MM.1S (cell line): ENCODE data around the gene MID1.

Experiments used
- DNase-seq: peaks from one replicate; pipeline ENCODE4 v3.0.0-alpha.2; 2015
- H2AFZ ChIP-seq: fragments of 300-600 bp; sonication (generic); 2 replicates; pipeline ENCODE4 v1.6.0; 2016; ENCODE audit warnings: antibody characterized with exemption, low read length
- H3F3A ChIP-seq: fragments of 300-600 bp; sonication (generic); 2 replicates; pipeline ENCODE4 v1.6.1; 2016; ENCODE audit warnings: mild to moderate bottlenecking, antibody characterized with exemption, low read length, moderate library complexity, mixed read lengths; ENCODE audit not compliant: insufficient read depth
- H3K27ac ChIP-seq: fragments of 300-600 bp; sonication (generic); 2 replicates; pipeline ENCODE4 v1.5.1; 2016; ENCODE audit warnings: mild to moderate bottlenecking, low read length
- H3K27me3 ChIP-seq: fragments of 300-600 bp; sonication (generic); replicated peaks from 2 replicates; pipeline ENCODE4 v1.6.0; 2016; ENCODE audit warnings: low read length; ENCODE audit not compliant: insufficient read depth
- H3K36me3 ChIP-seq: fragments of 300-600 bp; sonication (generic); replicated peaks from 2 replicates; pipeline ENCODE4 v1.6.1; 2016; ENCODE audit warnings: mild to moderate bottlenecking, low read length, mixed read lengths; ENCODE audit not compliant: insufficient read depth
- H3K4me1 ChIP-seq: fragments of 300-600 bp; sonication (generic); 2 replicates; pipeline ENCODE4 v1.6.1; 2016; ENCODE audit warnings: low read length, mixed read lengths
- H3K4me2 ChIP-seq: fragments of 300-600 bp; sonication (generic); 2 replicates; pipeline ENCODE4 v1.6.0; 2016; ENCODE audit warnings: low read depth, low read length
- H3K4me3 ChIP-seq: fragments of 300-600 bp; sonication (generic); 2 replicates; pipeline ENCODE4 v1.5.1; 2016; ENCODE audit warnings: low read length, mixed read lengths
- H3K79me2 ChIP-seq: fragments of 300-600 bp; sonication (generic); 2 replicates; pipeline ENCODE4 v1.6.1; 2016; ENCODE audit warnings: mixed run types, low read length, mixed read lengths
- H3K9ac ChIP-seq: fragments of 300-600 bp; sonication (generic); 2 replicates; pipeline ENCODE4 v1.6.1; 2016; ENCODE audit warnings: low read length, mixed read lengths
- H3K9me2 ChIP-seq: fragments of 300-600 bp; sonication (generic); replicated peaks from 2 replicates; pipeline ENCODE4 v1.6.1; 2016; ENCODE audit warnings: mild to moderate bottlenecking, low read length, mixed read lengths; ENCODE audit not compliant: insufficient read depth
- H3K9me3 ChIP-seq: fragments of 300-600 bp; sonication (generic); replicated peaks from 2 replicates; pipeline ENCODE4 v1.6.1; 2016; ENCODE audit warnings: mild to moderate bottlenecking, low read length, mixed read lengths; ENCODE audit not compliant: insufficient read depth
- H4K20me1 ChIP-seq: fragments of 300-600 bp; sonication (generic); 2 replicates; pipeline ENCODE4 v1.6.1; 2016; ENCODE audit warnings: mild to moderate bottlenecking, low read length, moderate library complexity, mixed read lengths; ENCODE audit not compliant: insufficient read depth
- EZH2 ChIP-seq: fragments of 300-600 bp; sonication (generic); optimal IDR thresholded peaks from 2 replicates; pipeline ENCODE3; 2017; ENCODE audit warnings: low read depth, mild to moderate bottlenecking, antibody characterized with exemption, low read length, mixed read lengths
- EZH2phosphoT487 ChIP-seq: fragments of 300-600 bp; sonication (generic); IDR thresholded peaks from 2 replicates; pipeline ENCODE4 v1.6.1; 2018; ENCODE audit warnings: antibody characterized with exemption, low read length
- TF ChIP-seq, protein P1 (sequence below): fragments of 300-600 bp; sonication (generic); IDR thresholded peaks from 2 replicates; pipeline ENCODE4 v1.5.1; 2016; ENCODE audit warnings: antibody characterized with exemption, low read length, mixed read lengths

Gene MID1

DNA sequence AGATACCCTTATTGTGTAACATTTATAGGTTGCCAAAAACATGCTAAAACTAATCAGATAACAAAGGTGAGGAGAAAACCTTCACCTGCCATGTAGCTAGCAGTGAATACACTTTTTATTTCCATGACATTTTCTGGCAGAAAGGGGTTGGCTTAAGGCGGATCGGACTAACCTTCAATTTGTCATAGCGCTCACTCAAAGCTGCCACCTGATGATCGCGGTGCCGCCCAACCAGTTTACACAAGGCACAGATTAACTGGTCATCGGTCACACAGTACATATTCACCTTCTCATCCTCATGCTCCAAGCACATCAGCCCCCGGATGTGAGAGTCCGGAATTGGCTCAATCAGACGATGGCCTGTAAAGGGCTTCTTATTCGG is 53.7 kb downstream of the MID1 start:
- Histone ChIP-seq H3K4me2 (no peak overlapping the region), H3K27ac (no peak overlapping the region)

DNA sequence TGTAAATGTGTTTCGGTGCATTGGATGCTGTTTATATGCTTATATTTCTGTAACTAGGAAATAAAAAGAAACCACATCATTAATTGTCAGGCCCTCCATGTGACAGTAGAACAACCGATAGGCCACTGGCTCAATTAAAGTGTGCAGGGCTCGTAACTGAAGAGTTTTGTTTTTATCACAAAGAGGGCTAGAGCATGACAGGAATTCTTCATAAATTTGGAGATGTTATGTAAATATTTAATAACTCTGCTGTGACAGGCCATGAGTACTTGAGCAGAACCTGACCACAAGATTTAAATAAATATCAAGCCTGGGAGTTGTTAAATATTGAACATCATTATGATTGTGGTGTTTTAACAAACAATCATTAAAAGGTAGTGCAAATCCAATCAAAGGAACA is 55.9 kb downstream of the MID1 start:
- Histone ChIP-seq H3K9me3 (no peaks in the 10 kb centered on the region), H3K36me3 (no peaks in the 10 kb centered on the region), H4K20me1 (no peaks in the 10 kb centered on the region), H3K9me2 (no peaks in the 10 kb centered on the region), H3K27me3 (no peaks in the 10 kb centered on the region), H3K4me3 (no peak overlapping the region), H3K9ac (no peak overlapping the region), H2AFZ (no peak overlapping the region), H3K27ac (no peak overlapping the region), H3K4me2 (no peak overlapping the region), H3F3A (no peaks in the 10 kb centered on the region), H3K4me1 (no peaks in the 10 kb centered on the region), H3K79me2 (no peaks in the 10 kb centered on the region)
- no peak for DNase-seq
- TF ChIP-seq EZH2phosphoT487, result no peak
- TF ChIP-seq, protein P1, sequence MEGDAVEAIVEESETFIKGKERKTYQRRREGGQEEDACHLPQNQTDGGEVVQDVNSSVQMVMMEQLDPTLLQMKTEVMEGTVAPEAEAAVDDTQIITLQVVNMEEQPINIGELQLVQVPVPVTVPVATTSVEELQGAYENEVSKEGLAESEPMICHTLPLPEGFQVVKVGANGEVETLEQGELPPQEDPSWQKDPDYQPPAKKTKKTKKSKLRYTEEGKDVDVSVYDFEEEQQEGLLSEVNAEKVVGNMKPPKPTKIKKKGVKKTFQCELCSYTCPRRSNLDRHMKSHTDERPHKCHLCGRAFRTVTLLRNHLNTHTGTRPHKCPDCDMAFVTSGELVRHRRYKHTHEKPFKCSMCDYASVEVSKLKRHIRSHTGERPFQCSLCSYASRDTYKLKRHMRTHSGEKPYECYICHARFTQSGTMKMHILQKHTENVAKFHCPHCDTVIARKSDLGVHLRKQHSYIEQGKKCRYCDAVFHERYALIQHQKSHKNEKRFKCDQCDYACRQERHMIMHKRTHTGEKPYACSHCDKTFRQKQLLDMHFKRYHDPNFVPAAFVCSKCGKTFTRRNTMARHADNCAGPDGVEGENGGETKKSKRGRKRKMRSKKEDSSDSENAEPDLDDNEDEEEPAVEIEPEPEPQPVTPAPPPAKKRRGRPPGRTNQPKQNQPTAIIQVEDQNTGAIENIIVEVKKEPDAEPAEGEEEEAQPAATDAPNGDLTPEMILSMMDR, result no peak
- no peak for TF ChIP-seq EZH2

More for the DNA sequence above, 53.7 kb downstream of the MID1 start:
- H3K36me3 ChIP-seq, result no peaks in the 10 kb centered on the region
- TF ChIP-seq, protein P1, result no peak
- TF ChIP-seq EZH2phosphoT487 (no peak), EZH2 (no peak)
- no peak overlapping the region for H3K9ac ChIP-seq
- H3K9me3 ChIP-seq, result no peaks in the 10 kb centered on the region
- H3F3A ChIP-seq, result no peaks in the 10 kb centered on the region
- no peaks in the 10 kb centered on the region for H3K9me2 ChIP-seq
- no peak for DNase-seq
- H3K4me3 ChIP-seq, result no peak overlapping the region
- no peaks in the 10 kb centered on the region for H3K4me1 ChIP-seq
- no peaks in the 10 kb centered on the region for H3K27me3 ChIP-seq
- H3K79me2 ChIP-seq, result no peaks in the 10 kb centered on the region
- H2AFZ ChIP-seq, result no peak overlapping the region
- no peaks in the 10 kb centered on the region for H4K20me1 ChIP-seq

DNA sequence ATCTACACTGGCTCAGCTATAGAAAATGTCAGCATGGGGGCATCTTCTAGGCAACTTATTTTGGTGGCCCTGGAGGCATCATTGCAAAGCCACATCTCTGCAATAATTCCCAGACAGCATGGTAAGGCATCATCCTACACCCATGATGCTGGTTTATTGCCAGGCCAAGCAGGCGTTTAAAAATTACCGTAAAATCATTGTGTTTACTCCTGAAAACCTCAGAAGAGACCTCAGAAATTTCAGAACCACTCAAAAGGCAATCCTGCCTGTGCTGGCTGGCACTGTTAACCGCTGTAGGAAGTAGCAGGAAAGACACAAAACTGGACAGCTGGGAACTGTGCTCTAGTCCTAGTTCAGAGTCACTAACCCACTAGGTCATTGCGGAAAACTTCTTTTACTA is 63.2 kb downstream of the MID1 start:
- H3K4me2 ChIP-seq, result no peak overlapping the region
- H2AFZ ChIP-seq, result no peak overlapping the region
- H3K4me3 ChIP-seq, result no peak overlapping the region
- no peaks in the 10 kb centered on the region for H3K27me3 ChIP-seq
- no peaks in the 10 kb centered on the region for H3K79me2 ChIP-seq
- H3K9ac ChIP-seq, result no peak overlapping the region
- H3F3A ChIP-seq, result no peaks in the 10 kb centered on the region
- no peak overlapping the region for H3K27ac ChIP-seq
- TF ChIP-seq EZH2phosphoT487 (no peak), EZH2 (no peak)
- TF ChIP-seq, protein P1, result no peak
- H3K9me3 ChIP-seq, result no peaks in the 10 kb centered on the region
- H3K9me2 ChIP-seq, result no peaks in the 10 kb centered on the region
- no peak for DNase-seq
- H3K4me1 ChIP-seq, result no peaks in the 10 kb centered on the region
- no peaks in the 10 kb centered on the region for H3K36me3 ChIP-seq
- no peaks in the 10 kb centered on the region for H4K20me1 ChIP-seq
